Measurements from ENCODE around the gene SHC4.

DNA sequence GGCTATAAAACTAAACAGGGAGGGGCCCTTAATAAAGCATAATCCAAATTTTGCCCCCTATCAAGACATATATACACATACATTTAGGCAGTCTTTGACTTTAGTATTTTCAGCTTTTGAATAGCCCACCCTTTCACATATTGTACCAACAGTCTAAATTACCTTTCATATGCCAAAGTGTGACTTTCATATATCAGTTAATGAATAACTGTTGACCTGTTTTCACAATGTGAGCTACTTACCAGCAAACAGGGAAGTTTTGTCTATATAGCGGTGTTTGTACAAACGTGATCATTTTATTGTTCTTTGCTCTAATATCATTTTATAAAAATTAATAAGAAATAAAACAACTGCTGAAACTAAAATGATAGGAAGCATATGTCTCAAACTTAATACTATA is 180.8 kb downstream of the SHC4 start:
- TF ChIP-seq, protein P1, sequence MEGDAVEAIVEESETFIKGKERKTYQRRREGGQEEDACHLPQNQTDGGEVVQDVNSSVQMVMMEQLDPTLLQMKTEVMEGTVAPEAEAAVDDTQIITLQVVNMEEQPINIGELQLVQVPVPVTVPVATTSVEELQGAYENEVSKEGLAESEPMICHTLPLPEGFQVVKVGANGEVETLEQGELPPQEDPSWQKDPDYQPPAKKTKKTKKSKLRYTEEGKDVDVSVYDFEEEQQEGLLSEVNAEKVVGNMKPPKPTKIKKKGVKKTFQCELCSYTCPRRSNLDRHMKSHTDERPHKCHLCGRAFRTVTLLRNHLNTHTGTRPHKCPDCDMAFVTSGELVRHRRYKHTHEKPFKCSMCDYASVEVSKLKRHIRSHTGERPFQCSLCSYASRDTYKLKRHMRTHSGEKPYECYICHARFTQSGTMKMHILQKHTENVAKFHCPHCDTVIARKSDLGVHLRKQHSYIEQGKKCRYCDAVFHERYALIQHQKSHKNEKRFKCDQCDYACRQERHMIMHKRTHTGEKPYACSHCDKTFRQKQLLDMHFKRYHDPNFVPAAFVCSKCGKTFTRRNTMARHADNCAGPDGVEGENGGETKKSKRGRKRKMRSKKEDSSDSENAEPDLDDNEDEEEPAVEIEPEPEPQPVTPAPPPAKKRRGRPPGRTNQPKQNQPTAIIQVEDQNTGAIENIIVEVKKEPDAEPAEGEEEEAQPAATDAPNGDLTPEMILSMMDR (IDR thresholded peaks at IDR 0.05): no peak
- TF ChIP-seq POLR2AphosphoS5 (IDR thresholded peaks at IDR 0.05) (no peak), POLR2A (IDR thresholded peaks at IDR 0.05) (no peak)
